Measurements from ENCODE around the gene SLC35D3. TPM values are rescaled to one million over a fixed set of nuclear protein-coding genes. Genes with fewer than 3 reads are reported as not detected.

SLC35D3 gene
- total RNA-seq, 4 donors from 2014 or later: 0.12 TPM; not detected in 3

- peaks cover 69% of the 10 kb centered on the region for H3K27me3 ChIP-seq
- no peak for ATAC-seq
- no peaks in the 10 kb centered on the region for H3K9me3 ChIP-seq
- no peak overlapping the region for H3K4me3 ChIP-seq
- TF ChIP-seq POLR2AphosphoS5 (IDR thresholded peaks at IDR 0.05): no peak
- no peak for TF ChIP-seq CTCF (IDR thresholded peaks at IDR 0.05)
- no peak for TF ChIP-seq POLR2A (IDR thresholded peaks at IDR 0.05)
- TF ChIP-seq EP300 (IDR thresholded peaks at IDR 0.05): no peak
- H3K27ac ChIP-seq: no peak overlapping the region
- peaks cover 0 to 38% of the 10 kb centered on the region in 2 donors for H3K36me3 ChIP-seq
- 88 to 94% methylated on average over 2 to 3 of the region's 3 CpGs for WGBS, 2 donors (ENCODE audit: low coverage in 1 of 2)
- peaks cover 0 to 38% (median 34%) of the 10 kb centered on the region in 3 donors for H3K4me1 ChIP-seq
Measured at GRCh38 chr6:136918706-136919105, 3.4 kb upstream of the SLC35D3 start.

- H3K4me1 ChIP-seq: peaks cover 0 to 38% (median 34%) of the 10 kb centered on the region in 3 donors
- H3K9me3 ChIP-seq: no peaks in the 10 kb centered on the region
- peaks cover 0 to 23% of the 10 kb centered on the region in 2 donors for H3K36me3 ChIP-seq
- TF ChIP-seq POLR2AphosphoS5 (IDR thresholded peaks at IDR 0.05): no peak
- no peak for TF ChIP-seq CTCF (IDR thresholded peaks at IDR 0.05)
- no peak for TF ChIP-seq POLR2A (IDR thresholded peaks at IDR 0.05)
- no peak for TF ChIP-seq EP300 (IDR thresholded peaks at IDR 0.05)
- H3K27me3 ChIP-seq: peaks cover 77% of the 10 kb centered on the region
- WGBS, 2 donors (ENCODE audit: low coverage in 1 of 2): 21 to 26% methylated on average over 4 to 5 of the region's 6 CpGs
- no peak for ATAC-seq
- H3K4me3 ChIP-seq: peak overlapping the region in 1 of 2 donors; percentile 56
- H3K27ac ChIP-seq: no peak overlapping the region
Measured at GRCh38 chr6:136920216-136920615, 1.9 kb upstream of the SLC35D3 start.

GRCh38 chr6:136920671-136921380, 1.3 kb upstream of the SLC35D3 start:
- H3K27ac ChIP-seq: no peak overlapping the region
- ATAC-seq: no peak
- H3K27me3 ChIP-seq: peaks cover 74% of the 10 kb centered on the region
- peaks cover 0 to 18% of the 10 kb centered on the region in 2 donors for H3K36me3 ChIP-seq
- WGBS, 2 donors (ENCODE audit: low coverage in 1 of 2): 1 to 4% methylated on average over 18 to 19 of the region's 37 CpGs
- no peaks in the 10 kb centered on the region for H3K9me3 ChIP-seq
- TF ChIP-seq EP300 (IDR thresholded peaks at IDR 0.05): no peak
- no peak for TF ChIP-seq POLR2AphosphoS5 (IDR thresholded peaks at IDR 0.05)
- no peak for TF ChIP-seq CTCF (IDR thresholded peaks at IDR 0.05)
- TF ChIP-seq POLR2A (IDR thresholded peaks at IDR 0.05): no peak
- H3K4me3 ChIP-seq: peak overlapping the region; percentile 5 to 56
- peaks cover 0 to 38% (median 34%) of the 10 kb centered on the region in 3 donors for H3K4me1 ChIP-seq

GRCh38 chr6:136921381-136921935, 643 bp upstream of the SLC35D3 start:
- Histone ChIP-seq H3K4me3 (peak overlapping the region; percentile 5 to 56), H3K36me3 (peaks cover 0 to 12% of the 10 kb centered on the region in 2 donors), H3K27me3 (peaks cover 73% of the 10 kb centered on the region), H3K9me3 (no peaks in the 10 kb centered on the region), H3K4me1 (peaks cover 0 to 38% (median 34%) of the 10 kb centered on the region in 3 donors), H3K27ac (no peak overlapping the region)
- WGBS, 2 donors (ENCODE audit: low coverage in 1 of 2): 0% methylated on average over 5 of the region's 59 CpGs; no CpG with 5 or more reads in 1 of the 2 donors
- ATAC-seq: no peak
- TF ChIP-seq EP300 (IDR thresholded peaks at IDR 0.05) (no peak), CTCF (IDR thresholded peaks at IDR 0.05) (no peak)

- Histone ChIP-seq H3K4me1 (peaks cover 0 to 38% (median 34%) of the 10 kb centered on the region in 3 donors), H3K36me3 (peaks cover 0 to under 1% of the 10 kb centered on the region in 2 donors), H3K27ac (no peak overlapping the region), H3K9me3 (no peaks in the 10 kb centered on the region), H3K27me3 (peaks cover 64% of the 10 kb centered on the region), H3K4me3 (peak overlapping the region in 1 of 2 donors; percentile 56)
- ATAC-seq: peak; percentile 3
- TF ChIP-seq CTCF (IDR thresholded peaks at IDR 0.05): no peak
- no peak for TF ChIP-seq EP300 (IDR thresholded peaks at IDR 0.05)
- no peak for TF ChIP-seq POLR2A (IDR thresholded peaks at IDR 0.05)
- no peak for TF ChIP-seq POLR2AphosphoS5 (IDR thresholded peaks at IDR 0.05)
- WGBS, 2 donors (ENCODE audit: low coverage in 1 of 2): no CpG with 5 or more reads among the region's 29 CpGs
Measured at GRCh38 chr6:136922685-136923006, 545 bp downstream of the SLC35D3 start.
